NCI-H1694 treated with DMSO at 0.1 percent for 48 hours (cell line): ENCODE measurements around the gene SUPT5H.

Experiments
- DNase-seq: peaks from one replicate; lab custom pipeline; 2025; lab: John Stamatoyannopoulos, UW

The SUPT5H gene

DNA sequence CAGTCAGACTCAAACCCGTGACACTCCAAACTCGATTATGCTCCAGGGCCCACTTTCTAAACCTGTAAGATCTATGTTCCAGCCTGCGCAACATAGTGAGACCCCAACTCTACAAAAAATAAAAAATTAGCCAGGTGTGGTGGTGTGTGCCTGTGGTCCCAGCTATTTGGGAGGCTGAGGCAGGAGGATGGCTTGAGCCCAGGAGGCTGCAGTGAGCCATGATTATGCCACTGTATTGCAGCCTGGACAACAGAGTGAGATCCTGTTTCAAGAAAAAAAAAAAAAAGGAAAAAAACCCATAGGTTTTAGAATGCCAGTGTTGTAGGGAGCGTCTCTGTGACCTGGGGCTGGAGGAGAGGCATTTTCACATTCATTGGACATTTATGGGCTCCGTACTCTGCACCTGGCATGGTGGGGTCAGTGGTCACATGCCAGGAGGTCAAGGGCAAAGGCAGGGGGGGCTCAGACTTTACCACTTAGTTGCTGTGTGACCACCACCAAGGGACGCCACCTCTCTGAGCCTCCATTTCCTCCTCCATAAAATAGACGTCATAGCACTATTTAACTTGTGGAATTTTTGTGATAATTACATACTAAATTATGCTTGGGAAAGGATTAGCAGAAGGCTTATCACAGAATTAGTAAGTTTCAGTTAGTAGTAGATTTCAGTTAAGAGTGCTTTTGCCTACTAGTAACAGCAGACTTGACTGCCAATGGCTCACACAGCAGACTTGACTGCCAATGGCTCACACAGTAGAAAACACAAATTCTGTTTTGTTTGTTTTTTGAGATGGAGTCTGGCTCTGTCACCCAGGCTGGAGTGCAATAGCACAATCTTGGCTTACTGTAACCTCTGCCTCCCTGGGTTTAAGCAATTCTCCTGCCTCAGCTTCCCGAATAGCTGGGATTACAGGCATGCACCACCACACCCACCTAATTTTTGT lies 75.4 kb downstream of the SUPT5H start:
- DNase-seq: no peak

DNA sequence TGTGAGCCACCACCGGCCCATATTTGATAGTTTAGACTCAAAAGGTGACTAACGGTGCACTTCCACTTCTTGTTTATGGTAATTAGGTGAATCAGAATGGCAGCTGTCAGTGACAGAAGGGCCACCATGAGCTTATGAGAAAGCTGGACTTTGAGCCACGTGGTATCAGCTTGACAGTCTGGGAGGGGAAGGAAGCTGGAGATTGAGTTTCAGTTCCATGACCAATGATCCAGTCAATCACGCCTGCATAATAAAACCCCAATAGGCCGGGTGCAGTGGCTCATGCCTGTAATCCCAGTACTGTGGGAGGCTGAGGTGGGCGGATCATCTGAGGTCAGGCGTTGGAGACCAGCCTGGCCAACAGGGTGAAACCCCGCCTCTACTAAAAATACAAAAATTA lies 79.1 kb downstream of the SUPT5H start:
- DNase-seq: no peak

DNA sequence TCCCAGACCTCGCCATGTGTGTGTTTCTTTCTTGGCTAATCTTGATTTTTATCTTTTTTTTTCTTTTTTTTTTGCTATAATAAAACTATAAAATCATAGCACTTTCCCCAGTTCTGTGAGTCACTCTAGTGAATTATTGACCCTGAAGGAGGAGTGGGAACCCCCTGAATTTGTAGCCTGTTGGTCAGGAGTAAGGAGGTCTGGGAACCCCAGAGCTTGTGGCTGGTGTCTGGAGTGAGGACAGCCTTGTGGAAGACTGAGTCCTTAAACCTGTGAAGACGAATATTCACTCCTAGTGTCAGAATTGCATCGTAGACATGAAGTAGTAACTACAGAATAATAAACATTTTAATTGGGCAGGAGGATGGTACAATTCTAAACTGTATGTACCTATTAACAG lies 79.8 kb downstream of the SUPT5H start:
- DNase-seq: no peak
